Activated gamma-delta T cell treated with anti-CD3 and anti-CD28 coated beads, Interleukin-2, amount 50 U/mL, for 16 hours (primary cell): ENCODE results near the gene CUX1.
"Not testable (repeated sequence)": the region's sequence is repeated elsewhere in the genome, so short reads cannot be mapped to it uniquely, and the experiment has no call there.

Experiments
- DNase-seq: peaks from one replicate; pipeline ENCODE4 v3.0.0-alpha.2; 2020; ENCODE audit warnings: low read depth

CUX1 gene

GRCh38 chr7:101917566-101917965, 100.1 kb downstream of the CUX1 start:
- no peak for DNase-seq

GRCh38 chr7:101918426-101918825, 101.0 kb downstream of the CUX1 start:
- no peak for DNase-seq

GRCh38 chr7:101919363-101920115, 102.1 kb downstream of the CUX1 start:
- DNase-seq, result no peak

GRCh38 chr7:101921061-101921460, 103.6 kb downstream of the CUX1 start:
- DNase-seq, result no peak

- not testable (repeated sequence) for DNase-seq
These were observed 104.4 kb downstream of the CUX1 start for GRCh38 chr7:101921546-101922489.

- no peak for DNase-seq
These were observed 105.5 kb downstream of the CUX1 start for GRCh38 chr7:101922631-101923601.

GRCh38 chr7:101923602-101923985, 106.2 kb downstream of the CUX1 start:
- DNase-seq, result no peak

GRCh38 chr7:101924171-101924570, 106.7 kb downstream of the CUX1 start:
- DNase-seq, result no peak

GRCh38 chr7:101926265-101926664, 108.8 kb downstream of the CUX1 start:
- DNase-seq, result no peak

GRCh38 chr7:101927389-101927788, 110.0 kb downstream of the CUX1 start:
- DNase-seq, result no peak

- DNase-seq, result no peak
These were observed 110.4 kb downstream of the CUX1 start for GRCh38 chr7:101927802-101928201.

- no peak for DNase-seq
These were observed 111.8 kb downstream of the CUX1 start for GRCh38 chr7:101929256-101929655.

- not testable (repeated sequence) for DNase-seq
These were observed 112.5 kb downstream of the CUX1 start for GRCh38 chr7:101929911-101930310.

GRCh38 chr7:101932083-101932482, 114.7 kb downstream of the CUX1 start:
- no peak for DNase-seq

- DNase-seq, result no peak
These were observed 115.6 kb downstream of the CUX1 start for GRCh38 chr7:101933028-101933427.

GRCh38 chr7:101933688-101934121, 116.3 kb downstream of the CUX1 start:
- no peak for DNase-seq

GRCh38 chr7:101934618-101935017, 117.2 kb downstream of the CUX1 start:
- DNase-seq, result no peak

- DNase-seq, result no peak
These were observed 118.2 kb downstream of the CUX1 start for GRCh38 chr7:101935521-101936141.

- DNase-seq, result no peak
These were observed 118.8 kb downstream of the CUX1 start for GRCh38 chr7:101936223-101936610.

GRCh38 chr7:101936611-101937231, 119.3 kb downstream of the CUX1 start:
- no peak for DNase-seq
